GM12801 (cell line): Measurements from ENCODE around the gene GMEB2.

ENCODE experiments used
- TF ChIP-seq, protein P1 (sequence below): IDR thresholded peaks from one replicate; pipeline ENCODE4 v1.5.1; 2011; ENCODE audit warnings: control low read depth; ENCODE audit not compliant: insufficient read length; ENCODE audit errors: extremely low read depth

GMEB2 gene

DNA sequence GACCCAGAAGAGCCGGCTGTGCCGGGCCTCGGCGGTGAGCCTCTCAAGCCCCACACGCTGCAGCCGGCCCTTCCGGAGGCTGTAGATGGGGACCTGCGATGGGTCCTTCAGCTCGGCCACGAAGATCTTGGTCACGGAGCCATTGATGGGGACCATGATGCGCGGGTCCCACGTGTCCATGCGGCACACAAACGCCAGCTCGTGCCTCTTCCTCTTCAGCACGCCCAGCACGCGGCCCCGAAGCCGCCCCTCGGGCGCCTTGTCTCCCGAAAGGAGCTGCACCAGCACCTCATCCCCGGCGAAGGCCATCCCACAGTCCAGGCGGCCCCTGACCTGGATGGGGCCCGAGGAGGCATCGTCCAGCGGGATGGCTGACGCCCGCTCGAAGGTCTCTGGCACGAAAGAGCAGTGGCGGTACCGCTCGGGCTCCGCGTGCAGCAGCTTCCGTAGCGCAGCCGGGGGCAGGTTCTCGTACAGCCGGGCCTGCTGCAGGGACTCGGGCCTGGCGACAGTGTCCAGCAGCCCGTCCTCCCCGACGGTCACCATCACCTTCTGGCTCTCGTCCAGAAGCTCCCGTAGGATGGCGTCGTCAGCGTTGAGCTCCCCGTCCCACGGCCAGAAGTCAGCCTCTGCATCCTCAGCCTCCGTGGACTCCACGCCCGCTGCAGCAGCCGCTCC lies 61.7 kb downstream of the GMEB2 start:
- TF ChIP-seq, protein P1, sequence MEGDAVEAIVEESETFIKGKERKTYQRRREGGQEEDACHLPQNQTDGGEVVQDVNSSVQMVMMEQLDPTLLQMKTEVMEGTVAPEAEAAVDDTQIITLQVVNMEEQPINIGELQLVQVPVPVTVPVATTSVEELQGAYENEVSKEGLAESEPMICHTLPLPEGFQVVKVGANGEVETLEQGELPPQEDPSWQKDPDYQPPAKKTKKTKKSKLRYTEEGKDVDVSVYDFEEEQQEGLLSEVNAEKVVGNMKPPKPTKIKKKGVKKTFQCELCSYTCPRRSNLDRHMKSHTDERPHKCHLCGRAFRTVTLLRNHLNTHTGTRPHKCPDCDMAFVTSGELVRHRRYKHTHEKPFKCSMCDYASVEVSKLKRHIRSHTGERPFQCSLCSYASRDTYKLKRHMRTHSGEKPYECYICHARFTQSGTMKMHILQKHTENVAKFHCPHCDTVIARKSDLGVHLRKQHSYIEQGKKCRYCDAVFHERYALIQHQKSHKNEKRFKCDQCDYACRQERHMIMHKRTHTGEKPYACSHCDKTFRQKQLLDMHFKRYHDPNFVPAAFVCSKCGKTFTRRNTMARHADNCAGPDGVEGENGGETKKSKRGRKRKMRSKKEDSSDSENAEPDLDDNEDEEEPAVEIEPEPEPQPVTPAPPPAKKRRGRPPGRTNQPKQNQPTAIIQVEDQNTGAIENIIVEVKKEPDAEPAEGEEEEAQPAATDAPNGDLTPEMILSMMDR = no peak

DNA sequence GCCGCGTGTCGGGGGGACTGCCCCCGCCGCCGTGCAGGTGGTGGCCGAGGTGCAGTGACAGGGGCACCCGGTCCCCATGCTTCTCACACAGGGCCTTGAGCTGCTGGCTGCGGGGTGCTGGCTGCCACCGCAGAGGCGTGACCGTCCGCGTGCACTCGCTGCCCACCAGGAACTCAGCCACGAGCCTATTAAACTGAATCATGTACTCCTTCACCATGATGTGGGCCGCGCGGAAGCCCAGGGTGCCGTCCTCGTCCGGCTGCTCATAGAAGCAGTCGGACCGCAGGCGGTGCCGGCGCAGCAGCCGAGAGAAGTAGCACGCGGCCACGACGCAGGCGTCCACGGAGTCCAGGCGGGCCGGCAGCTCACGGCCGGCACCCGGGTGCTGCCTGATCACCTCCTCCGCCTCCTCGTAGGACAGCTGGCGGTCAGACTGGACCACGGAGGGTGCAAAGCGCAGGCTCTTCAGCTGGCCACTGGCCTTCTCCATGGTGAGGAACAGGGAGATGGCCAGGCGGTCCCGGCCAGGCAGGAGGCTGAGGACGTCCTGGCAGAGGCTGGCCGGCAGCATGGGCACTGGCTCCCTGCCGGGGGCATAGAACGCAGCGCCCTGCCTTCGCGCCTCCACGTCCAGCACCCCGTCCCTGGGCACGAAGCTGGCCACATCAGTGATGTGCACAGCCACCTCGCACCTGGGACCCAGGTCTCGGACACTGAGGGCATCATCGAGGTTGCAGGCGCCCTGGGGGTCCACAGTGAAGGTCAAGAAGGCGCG lies 62.7 kb downstream of the GMEB2 start:
- TF ChIP-seq, protein P1 = no peak

- TF ChIP-seq, protein P1 = no peak
Observed at GRCh38 chr20:63563225-63563935, 63.5 kb downstream of the GMEB2 start.

GRCh38 chr20:63562461-63563224 lies 64.3 kb downstream of the GMEB2 start:
- TF ChIP-seq, protein P1 = no peak

- TF ChIP-seq, protein P1 = no peak
Observed at GRCh38 chr20:63561624-63562396, 65.1 kb downstream of the GMEB2 start.

GRCh38 chr20:63560856-63561609 lies 65.9 kb downstream of the GMEB2 start:
- TF ChIP-seq, protein P1 = no peak
